SW 1271 (cell line): ENCODE data around the gene USP46.

Experiments
- DNase-seq, 2 experiments: peaks; one replicate each; lab custom pipeline; 2025; lab: John Stamatoyannopoulos, UW

Gene USP46, protein sequence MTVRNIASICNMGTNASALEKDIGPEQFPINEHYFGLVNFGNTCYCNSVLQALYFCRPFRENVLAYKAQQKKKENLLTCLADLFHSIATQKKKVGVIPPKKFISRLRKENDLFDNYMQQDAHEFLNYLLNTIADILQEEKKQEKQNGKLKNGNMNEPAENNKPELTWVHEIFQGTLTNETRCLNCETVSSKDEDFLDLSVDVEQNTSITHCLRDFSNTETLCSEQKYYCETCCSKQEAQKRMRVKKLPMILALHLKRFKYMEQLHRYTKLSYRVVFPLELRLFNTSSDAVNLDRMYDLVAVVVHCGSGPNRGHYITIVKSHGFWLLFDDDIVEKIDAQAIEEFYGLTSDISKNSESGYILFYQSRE

DNA sequence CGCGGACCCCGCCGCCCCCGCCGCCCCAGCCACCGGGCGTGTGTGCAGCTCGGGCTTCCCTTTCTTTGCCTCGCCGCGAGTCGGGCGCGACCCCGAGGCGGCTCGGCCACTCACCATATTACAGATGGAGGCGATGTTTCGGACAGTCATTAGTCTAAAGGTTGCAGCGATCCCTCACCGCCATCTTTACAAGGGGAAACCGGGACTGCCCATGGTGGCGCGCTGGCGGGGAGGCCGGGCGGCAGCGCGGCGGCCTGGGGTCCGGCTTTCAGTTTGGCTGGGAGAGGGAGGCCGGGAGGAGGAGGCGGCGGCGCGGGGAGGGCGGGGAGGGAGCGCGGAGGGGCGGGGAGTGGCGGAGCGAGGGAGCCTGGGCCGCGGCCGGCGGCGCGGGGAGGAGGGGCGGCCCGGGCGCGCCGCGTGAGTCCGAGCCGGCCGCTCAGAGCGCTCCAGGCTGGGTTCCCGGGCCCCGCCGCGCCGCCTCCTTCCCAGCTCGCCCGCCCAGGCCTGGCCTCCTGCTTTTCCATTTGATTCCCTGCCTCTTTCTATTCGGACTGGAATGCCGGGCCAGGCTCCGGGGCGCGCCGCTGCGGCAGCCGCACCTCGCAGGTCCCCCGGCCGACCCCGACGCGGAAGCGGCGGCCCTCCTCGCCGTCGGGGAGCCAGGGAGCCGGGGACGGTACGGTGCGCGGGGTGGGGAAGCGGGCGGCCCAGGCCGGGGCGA, at the start of gene USP46:
Gene USP46 (minus strand): TSS at position 301 of the 721 bp plus-strand sequence. CDS start 151 bp downstream, at position 150.
- DNase-seq = peak in 1 of 2 experiments; percentile 22

DNA sequence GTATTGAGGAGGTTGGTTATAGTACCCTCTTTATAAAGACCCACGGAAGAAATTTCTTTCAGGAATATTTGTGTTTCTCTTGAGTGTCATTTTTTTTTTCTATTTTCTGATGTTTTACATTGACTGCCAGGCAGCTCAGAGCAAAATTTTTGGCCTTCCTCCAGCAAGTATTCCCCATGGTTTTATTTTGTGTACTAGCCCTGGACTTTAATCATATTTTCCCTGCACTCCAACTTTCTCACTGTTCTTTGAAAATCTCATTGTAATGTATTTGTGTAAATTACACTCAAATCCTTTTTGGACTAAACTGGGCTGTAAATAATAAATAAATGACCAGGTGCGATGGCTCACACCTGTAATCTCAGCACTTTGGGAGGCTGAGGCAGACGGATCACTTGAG, 45.6 kb upstream of the USP46 start:
- no peak for DNase-seq

DNA sequence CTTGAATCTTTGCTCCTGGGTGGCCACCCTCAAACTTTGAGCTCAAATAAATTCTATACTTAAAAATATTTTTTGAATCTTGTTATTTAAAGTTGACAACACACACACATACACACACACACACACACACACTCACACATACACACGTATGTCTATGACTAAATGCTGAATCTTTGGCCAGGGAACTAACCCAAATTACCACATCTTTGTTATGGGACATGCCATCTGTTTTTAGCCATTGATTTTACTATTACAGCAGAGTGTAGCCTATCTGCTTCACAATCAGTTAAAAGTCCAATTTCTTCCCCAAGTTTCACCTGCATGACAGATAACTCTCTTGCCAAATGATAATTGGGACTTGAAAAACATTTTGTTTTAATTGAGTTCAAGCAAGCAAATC, 45.0 kb upstream of the USP46 start:
- no peak for DNase-seq

GRCh38 chr4:52701207-52701606, 42.1 kb upstream of the USP46 start:
- no peak for DNase-seq

DNA sequence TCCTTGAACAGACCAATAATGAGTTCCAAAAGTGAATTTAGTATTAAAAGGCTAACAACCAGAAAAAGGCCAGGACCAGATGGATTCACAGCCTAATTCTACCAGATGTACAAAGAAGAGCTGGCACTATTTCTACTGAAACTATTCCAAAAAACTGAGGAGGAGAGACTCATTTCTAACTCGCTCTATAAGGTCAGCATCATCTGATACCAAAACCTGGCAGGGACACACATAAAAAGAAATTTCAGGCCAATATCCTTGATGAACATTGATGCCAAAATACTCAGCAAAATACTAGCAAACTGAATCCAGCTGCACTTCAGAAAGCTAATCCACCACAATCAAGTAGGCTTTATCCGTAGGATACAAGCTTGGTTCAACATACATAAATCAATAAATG, 35.8 kb upstream of the USP46 start:
- no peak for DNase-seq

DNA sequence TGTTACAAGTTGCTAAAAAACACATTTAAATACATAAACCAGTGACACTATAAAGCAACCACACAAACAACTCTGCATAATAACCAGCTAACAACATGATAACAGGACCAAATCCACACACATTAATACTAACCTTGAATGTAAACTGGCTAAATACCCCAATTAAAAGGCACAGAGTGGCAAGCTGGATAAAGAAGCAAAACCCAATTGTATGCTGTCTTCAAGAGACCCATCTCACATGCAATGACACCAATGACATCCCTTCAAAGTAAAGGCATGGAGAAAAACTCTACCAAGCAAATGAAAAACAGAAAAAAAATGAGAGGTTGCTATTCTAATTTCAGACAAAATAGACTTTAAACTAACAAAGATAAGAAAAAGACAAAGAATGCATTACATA, 34.4 kb upstream of the USP46 start:
- DNase-seq = no peak

DNA sequence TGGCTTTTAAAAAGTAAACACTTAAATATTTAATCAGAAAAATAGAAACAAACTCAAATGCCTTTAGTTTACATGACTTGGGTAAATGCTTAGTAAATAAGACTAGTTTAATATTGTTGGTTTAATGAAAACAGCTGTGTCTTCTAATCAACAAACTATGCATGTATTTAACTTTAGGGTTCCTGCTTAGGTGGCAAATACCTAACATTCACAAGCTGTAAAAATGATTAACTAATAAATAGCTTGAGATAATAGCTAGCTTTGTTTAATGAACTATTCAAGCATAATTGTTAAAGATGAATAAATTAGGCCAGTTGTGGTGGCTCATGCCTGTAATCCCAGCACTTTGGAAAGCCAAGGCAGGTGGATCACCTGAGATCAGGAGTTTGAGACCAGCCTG, 30.0 kb upstream of the USP46 start:
- DNase-seq = no peak

DNA sequence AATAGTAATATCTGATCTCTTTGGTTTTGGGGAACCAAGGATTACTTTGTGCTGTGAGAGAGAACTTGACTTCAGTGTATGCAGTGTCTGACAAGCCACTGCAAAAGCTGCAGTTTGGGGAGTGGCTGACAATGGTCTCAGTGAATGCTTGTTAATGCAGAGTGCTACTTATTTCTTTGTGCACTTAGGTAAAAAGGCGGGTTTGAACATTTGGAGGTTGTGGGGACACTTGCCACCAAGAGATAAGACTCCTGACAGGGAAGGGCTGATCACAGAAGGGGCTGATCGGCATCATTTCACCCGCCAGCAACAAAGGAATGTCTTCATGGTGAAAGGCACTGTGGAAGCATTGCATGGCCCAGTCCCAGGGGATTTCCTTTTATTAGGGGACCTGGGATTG, 28.6 kb upstream of the USP46 start:
- DNase-seq = no peak

DNA sequence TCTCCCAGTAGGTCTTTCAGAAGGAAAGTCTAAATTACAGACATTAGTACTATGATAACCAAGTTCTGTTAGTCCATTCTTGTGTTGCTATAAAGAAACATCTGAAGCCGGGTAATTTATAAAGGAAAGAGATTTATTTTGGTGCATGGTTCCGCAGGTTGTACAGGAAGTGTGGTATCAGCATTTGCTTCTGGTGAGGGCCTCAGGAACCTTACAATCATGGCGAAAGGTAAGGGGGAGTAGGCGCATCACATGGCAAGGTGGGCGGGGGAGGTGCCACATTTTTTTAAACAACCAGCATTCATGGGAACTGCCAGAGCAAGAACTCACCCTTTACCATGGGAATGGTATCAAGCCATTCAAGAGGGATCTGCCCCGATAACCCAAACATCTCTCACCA, 26.2 kb upstream of the USP46 start:
- no peak for DNase-seq

DNA sequence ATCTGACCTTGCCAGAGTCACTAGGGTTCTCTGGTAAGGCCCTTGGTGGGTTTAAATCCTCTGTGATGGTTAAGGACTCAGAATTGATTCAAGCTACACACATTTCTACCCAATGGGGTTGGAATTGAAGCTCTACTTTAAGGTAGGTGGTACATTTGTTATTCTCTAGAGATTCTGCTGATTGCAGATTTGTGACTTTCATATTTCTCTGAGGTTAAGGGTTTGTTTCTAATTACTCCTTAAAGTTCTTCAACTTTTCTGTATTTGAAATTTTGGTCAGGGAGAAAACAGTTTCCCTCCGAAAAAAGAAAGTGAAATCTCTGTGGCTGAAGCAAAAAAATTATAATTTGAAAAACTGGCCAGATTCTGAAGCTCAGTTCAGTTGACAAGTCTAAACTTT, 25.8 kb upstream of the USP46 start:
- DNase-seq = no peak

- DNase-seq = no peak
Measured at GRCh38 chr4:52680381-52680780, 21.3 kb upstream of the USP46 start.

DNA sequence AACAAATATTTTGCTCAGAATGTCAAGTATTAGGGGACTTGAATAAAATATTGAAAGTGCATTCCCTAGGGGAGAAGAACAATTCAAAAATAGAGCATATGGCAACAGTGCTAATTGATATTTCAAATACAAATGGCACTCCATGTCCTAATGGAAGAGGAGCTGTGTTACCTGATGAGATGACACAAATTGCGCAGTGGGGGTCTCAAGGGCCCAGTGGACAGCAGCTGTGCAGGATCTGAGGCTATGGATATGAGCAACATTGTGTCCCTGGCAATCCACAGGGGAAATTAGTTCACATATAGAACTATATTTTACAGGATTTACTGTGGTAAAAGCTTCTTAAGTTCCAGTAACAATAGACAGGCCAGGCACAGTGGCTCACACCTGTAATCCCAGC, 17.4 kb upstream of the USP46 start:
- DNase-seq = no peak

GRCh38 chr4:52675111-52675510, 16.0 kb upstream of the USP46 start:
- no peak for DNase-seq

GRCh38 chr4:52670739-52671138, 11.6 kb upstream of the USP46 start:
- DNase-seq = no peak

- DNase-seq = no peak
Measured at GRCh38 chr4:52670121-52670520, 11.0 kb upstream of the USP46 start.

DNA sequence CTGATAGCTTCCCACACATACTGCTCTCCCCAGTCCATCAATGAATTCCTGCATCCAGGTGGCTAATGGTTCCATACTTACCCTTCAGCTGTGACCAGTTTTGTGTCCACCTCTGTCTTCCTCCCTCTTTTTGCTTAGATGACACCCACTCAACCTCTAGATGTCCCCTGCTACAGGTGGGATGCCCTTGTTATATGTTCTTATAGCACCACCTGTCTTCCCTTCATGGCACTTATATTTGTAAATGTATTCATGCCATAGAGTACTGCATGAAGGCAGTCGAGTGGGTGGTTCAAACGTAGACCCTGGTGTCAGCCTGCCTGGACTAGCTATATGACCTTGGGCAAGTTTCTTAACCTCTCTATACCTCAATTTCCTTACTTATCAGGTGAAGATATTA, 6.5 kb upstream of the USP46 start:
- DNase-seq = peak in 1 of 2 experiments; percentile 9

- no peak for DNase-seq
Measured at GRCh38 chr4:52664479-52664878, 5.4 kb upstream of the USP46 start.

GRCh38 chr4:52661966-52662690, 3.0 kb upstream of the USP46 start:
- no peak for DNase-seq

DNA sequence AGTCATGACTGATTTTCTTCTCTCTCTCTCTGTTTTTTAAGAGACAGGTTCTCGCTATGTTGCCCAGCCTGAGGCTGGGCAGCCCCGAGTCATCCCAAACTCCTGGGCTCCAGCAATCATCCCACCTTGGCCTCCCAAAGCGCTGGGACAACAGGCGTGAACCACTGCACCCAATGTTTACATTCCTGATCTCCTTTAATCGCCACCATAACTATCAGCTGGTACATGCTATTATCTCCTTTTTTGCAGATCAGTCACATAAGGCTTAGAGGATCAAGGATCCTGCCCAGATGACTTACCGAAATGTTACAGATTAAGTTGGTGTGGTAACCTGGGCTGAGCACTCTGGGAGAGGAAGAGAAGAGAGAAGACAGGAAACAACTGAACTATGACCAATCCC, 1.5 kb upstream of the USP46 start:
- no peak for DNase-seq

DNA sequence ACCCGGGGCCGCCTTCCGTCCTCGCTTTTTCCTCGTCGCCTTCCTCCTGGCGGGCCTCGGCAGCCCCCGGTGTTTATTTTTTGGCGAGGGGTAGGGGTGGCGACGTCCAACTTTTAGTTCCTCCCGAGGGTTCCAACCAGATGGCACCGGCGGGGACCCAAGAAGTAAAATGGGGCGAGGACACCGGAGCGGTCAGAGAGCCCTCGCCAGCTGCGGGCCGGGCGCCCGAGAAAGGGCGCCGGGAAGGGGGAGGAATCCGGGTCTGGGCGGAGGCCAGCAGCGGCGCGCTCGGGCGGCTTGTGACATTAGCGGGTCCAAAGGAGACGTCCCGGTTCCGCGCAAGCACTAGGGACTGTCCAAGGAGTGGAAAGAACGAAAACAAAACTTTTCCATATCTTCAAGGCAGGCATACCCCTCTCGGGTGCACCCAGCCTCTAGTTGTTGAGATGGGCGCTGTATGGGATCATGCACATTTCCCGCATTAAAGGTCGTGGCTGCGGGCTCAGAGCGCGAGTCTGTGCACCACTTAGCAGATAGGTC, 691 bp upstream of the USP46 start:
- DNase-seq = no peak

DNA sequence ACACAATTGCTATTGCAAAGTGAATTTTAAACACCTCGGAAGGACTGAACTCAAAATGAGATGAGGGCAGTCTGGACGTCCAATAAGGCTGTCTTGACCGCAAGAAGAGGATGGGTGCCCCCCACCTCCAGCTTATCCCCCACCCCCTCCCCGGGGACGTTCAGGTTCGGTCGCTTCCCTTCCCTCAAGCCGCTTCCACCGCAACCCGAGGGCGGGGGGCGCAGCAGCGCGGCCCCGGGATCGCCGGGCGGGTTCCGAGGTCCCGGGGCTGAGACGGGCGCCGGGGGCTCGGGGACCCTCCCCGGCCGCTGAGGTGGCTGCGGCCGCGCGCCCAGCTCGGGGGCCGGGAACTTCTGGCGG, 480 bp downstream of the USP46 start:
- DNase-seq = no peak

GRCh38 chr4:52657618-52658501, 1.2 kb downstream of the USP46 start:
- no peak for DNase-seq
